Mucosa of stomach (tissue), 1 donor: ENCODE results near the gene PHF20.

Experiments
- H3K27me3 ChIP-seq: one replicate; pipeline ENCODE4 v1.7.0; 2013; ENCODE audit warnings: mild to moderate bottlenecking, low read length; ENCODE audit not compliant: control insufficient read depth, insufficient read depth
- H3K36me3 ChIP-seq: one replicate; pipeline ENCODE4 v1.7.0; 2013; ENCODE audit warnings: low read length; ENCODE audit not compliant: control insufficient read depth, insufficient read depth
- H3K4me1 ChIP-seq: one replicate; pipeline ENCODE4 v1.7.0; 2013; ENCODE audit warnings: mild to moderate bottlenecking, low read length; ENCODE audit not compliant: control insufficient read depth, insufficient read depth
- H3K4me3 ChIP-seq: one replicate; pipeline ENCODE4 v1.7.0; 2013; ENCODE audit warnings: low read length
- H3K9ac ChIP-seq: one replicate; pipeline ENCODE4 v1.7.0; 2013; ENCODE audit warnings: mild to moderate bottlenecking, low read length, moderate library complexity
- H3K9me3 ChIP-seq: one replicate; pipeline ENCODE4 v1.7.0; 2013; ENCODE audit warnings: mild to moderate bottlenecking, low read length, moderate library complexity; ENCODE audit not compliant: control insufficient read depth
- donor health status: Pancreatic carcinoma.

PHF20 gene

DNA sequence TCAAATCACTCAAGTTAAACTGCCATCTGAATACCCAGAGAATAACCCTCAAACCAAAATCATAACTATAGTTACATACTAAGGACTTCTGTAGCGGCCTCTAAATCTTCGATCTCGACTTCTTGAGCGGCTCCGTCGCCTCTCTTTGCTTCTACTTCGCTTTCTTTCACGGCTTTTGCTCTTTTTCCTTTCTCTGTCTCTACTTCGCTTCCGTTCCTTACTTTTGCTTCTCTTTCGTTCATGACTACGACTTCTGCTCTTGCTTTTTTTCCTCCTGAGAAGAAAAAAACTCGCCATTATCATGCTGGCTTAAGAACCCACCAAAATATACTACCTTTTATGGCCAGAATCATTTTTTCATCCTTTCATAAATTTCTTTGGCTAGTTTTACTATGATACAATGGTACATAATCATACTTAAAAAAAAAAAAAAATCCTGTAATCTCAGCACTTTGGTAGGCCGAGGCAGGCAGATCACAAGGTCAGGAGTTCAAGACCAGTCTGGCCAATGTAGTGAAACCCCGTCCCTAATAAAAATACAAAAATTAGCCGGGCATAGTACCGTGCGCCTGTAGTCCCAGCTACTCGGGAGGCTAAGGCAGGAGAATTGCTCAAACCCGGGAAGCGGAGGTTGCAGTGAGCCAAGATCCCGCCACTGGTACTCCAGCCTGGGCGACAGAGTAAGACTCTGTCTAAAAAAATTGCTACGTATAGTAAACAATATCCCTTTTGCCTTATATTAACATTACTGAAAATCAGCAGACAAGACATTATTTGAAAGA lies 39.8 kb upstream of the PHF20 start:
- Histone ChIP-seq H3K4me3 (no peak overlapping the region), H3K9ac (no peak overlapping the region), H3K4me1 (peaks cover 43% of the 10 kb centered on the region), H3K36me3 (peaks cover 12% of the 10 kb centered on the region), H3K9me3 (no peaks in the 10 kb centered on the region), H3K27me3 (no peaks in the 10 kb centered on the region)

DNA sequence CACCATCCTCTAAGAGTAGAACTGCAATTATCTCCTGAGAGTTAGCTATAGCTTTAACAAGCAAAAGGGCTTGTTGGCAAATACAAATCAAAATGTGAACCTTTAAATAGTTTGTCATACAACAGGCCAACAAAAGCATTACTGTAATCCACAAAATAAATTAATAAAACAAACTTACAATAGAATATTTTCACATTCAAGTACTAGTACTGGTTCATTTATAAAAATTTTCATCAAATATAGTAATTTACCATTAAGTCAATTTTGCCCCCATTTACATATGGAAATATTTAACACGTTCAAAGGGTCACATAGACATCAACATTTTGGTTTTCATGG lies 39.2 kb upstream of the PHF20 start:
- H3K36me3 ChIP-seq = peaks cover 12% of the 10 kb centered on the region
- no peak overlapping the region for H3K4me3 ChIP-seq
- H3K4me1 ChIP-seq = peaks cover 43% of the 10 kb centered on the region
- H3K27me3 ChIP-seq = no peaks in the 10 kb centered on the region
- H3K9me3 ChIP-seq = no peaks in the 10 kb centered on the region
- H3K9ac ChIP-seq = no peak overlapping the region

DNA sequence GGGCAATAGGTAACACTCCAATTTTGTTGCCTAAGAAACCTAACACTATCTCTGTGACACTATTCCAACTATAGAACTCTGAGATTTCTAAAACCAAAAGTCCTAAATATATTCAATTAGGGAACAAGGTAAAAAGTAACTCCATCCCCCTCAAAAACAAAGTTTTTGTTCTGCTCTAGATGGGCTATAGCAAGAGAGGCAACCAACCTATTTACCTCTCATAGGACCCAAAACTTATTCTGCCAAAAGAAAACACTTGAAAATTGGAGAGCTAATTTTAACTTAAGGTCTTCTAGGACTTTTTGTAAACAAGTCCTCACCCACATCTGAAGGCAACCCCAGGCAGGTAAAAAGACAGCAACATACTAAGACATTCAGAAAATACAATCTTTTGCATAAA lies 37.4 kb upstream of the PHF20 start:
- H3K4me1 ChIP-seq = peaks cover 44% of the 10 kb centered on the region
- no peaks in the 10 kb centered on the region for H3K9me3 ChIP-seq
- H3K36me3 ChIP-seq = peaks cover 14% of the 10 kb centered on the region
- H3K4me3 ChIP-seq = no peak overlapping the region
- no peaks in the 10 kb centered on the region for H3K27me3 ChIP-seq
- no peak overlapping the region for H3K9ac ChIP-seq

DNA sequence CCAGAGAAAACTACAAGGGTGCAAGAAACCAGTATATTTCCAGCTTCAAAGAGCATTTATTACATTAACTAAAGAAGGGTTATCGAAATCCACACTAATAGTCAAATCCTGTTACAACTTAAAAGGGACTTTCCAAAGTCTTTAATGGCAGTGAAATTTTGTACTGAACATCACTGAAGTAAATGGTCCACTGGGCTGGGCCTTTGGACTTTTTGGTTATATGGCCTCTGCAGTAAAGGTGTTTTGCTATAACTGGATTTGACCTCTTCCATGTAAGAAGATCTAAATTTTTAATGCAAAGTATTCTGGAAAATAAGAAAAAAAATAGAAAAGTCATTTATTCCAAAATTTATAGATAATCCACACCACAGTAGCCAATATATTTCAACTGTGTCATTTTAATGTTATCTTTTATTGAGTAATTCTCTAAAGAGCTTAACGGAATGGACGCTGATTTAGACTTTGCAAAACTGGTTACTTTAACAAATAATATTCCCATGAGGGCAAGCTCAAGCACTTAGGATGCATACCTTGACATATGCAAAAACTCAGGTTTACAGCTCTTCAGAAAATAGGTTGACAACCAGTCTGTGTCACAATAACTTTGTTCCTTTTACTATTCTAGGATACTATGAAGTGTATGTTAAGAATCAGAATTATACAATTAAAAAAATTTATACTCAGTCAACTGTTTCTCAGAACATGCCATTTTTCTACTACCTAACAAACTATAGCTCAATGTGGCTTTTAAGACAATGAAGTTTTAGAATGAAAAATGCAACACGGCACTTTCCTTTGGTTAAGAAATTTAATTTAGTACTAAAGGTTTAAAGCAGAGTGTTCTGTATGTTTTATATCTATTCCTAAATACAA lies 36.8 kb upstream of the PHF20 start:
- Histone ChIP-seq H3K27me3 (no peaks in the 10 kb centered on the region), H3K4me1 (peaks cover 45% of the 10 kb centered on the region), H3K9ac (no peak overlapping the region), H3K36me3 (peaks cover 15% of the 10 kb centered on the region), H3K9me3 (no peaks in the 10 kb centered on the region), H3K4me3 (no peak overlapping the region)

DNA sequence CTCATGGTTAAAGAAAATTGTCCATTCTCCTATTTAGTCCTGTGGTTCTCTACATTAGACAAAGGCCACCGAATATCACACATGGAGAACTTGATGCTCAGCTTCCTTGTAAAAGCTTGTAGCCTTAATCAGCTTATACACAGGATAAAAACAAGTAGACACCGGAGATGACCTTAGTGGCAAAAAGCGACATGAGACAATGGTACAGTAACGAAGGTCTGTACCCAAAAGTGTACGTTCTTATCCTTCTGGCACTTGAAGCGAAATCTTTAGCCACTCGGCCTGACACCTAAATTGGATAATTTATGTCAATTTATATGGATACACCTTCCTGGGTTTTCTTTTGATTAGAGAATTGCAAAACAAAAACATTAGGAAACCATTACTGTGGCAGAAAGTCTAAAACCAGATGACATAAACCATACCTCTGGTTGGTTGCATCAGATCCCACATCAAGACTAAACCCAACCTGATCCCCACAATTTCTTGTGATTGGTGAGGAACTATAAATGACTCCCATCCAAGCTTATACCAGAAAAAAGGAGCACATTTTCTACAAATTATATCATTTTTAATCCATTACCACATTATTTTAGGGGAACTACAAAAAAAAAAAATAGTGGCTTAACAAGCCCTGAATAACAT lies 35.9 kb upstream of the PHF20 start:
- H3K9ac ChIP-seq = peak overlapping the region; percentile 23
- no peaks in the 10 kb centered on the region for H3K9me3 ChIP-seq
- no peaks in the 10 kb centered on the region for H3K27me3 ChIP-seq
- H3K4me1 ChIP-seq = peaks cover 47% of the 10 kb centered on the region
- H3K4me3 ChIP-seq = no peak overlapping the region
- H3K36me3 ChIP-seq = peaks cover 15% of the 10 kb centered on the region

DNA sequence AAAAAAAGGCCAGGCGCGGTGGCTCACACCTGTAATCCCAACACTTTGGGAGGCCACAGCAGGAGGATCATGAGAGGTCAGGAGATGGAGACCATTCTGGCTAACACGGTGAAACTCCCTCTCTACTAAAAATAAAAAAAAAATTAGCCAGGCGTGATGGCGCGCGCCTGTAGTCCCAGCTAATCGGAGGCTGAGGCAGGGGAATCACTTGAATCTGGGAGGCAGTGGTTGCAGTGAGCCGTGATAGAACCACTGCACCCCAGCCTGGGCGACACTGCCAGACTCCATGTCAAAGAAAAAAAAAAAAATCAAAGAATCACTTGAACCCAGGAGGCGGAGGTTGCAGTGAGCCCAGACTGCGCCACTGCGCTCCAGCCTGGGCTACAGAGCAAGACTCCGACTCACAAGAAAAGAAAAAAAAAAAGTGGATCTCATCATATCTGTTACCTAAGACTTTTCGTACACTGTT lies 33.9 kb upstream of the PHF20 start:
- no peaks in the 10 kb centered on the region for H3K27me3 ChIP-seq
- no peak overlapping the region for H3K4me3 ChIP-seq
- peaks cover 15% of the 10 kb centered on the region for H3K36me3 ChIP-seq
- H3K4me1 ChIP-seq = peaks cover 45% of the 10 kb centered on the region
- no peak overlapping the region for H3K9ac ChIP-seq
- no peaks in the 10 kb centered on the region for H3K9me3 ChIP-seq

DNA sequence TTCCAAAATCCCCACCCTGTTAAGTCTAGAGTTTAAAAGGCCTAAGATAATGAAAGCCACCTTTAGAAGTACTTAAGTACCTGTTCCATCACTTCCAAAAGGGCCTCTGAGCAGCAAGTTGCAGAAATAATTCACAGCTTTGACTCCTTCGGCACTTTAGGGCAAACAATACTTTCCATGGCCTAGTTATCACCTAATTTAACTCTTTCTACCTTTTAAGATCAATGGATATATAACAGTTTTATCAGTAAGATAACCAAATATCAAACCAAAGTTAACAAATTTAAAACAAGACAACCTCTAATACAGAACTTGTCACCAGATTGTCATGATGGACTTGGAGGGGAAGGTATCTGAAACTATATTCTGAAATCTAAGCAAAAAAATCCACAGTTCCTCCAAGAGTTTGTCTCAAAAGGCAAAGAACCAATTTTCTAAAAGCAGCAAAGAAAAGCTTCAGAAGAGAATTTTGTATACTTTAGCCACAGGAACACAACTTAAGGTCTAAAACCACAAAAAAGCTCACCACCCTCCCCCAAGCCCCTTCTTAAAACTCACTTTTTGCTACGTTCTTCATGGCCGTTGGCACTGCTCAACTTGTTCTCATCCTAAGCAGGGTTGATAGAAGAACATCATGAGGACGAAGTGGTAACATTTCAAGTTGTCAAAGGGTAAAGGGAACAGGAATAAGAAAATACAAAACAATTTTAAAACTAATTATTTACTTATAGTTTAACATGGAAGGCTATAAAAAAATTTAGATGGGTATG lies 33.2 kb upstream of the PHF20 start:
- no peak overlapping the region for H3K4me3 ChIP-seq
- peaks cover 12% of the 10 kb centered on the region for H3K36me3 ChIP-seq
- no peaks in the 10 kb centered on the region for H3K9me3 ChIP-seq
- H3K4me1 ChIP-seq = peaks cover 47% of the 10 kb centered on the region
- H3K27me3 ChIP-seq = no peaks in the 10 kb centered on the region
- no peak overlapping the region for H3K9ac ChIP-seq

DNA sequence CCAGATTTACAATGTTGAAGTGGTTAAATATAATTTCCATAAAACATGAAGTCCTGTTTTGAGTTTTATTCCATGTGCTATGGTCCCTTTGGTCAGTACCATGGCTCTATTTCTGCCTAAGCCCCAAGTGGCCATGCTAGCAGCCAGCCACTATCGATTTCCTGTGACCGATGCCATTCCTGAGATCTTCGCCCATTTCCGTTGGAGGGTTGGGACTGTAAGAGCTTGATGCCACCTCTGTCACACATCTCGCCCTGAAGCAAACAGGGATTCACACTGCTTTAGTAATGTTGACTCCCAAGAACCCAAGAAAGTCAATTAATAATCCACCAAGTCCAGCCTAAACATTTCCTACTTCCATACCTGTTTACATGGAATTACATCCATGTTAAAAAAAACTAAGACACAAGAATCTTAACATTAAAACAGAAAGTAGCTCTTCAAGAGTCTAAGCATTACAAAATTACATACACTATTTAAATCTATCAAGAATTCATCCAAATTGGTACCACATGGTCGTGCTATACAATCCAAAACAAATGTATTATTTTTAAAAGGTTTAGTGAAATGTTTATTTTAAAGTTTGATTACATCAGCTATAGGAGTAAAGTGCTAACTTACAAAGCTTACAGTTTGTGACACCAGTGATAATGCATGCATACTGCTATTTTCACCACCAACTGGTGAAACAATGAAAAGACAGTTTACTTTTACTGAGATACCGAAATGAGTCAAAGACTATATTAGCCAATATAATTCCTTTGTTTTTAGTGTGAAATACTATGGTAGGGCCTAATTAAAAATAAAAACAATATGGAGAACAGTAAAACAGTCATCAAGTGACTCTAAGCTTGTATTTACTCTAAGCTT lies 32.3 kb upstream of the PHF20 start:
- Histone ChIP-seq H3K4me1 (peaks cover 41% of the 10 kb centered on the region), H3K4me3 (no peak overlapping the region), H3K36me3 (peaks cover 11% of the 10 kb centered on the region), H3K9ac (no peak overlapping the region), H3K9me3 (no peaks in the 10 kb centered on the region), H3K27me3 (no peaks in the 10 kb centered on the region)

DNA sequence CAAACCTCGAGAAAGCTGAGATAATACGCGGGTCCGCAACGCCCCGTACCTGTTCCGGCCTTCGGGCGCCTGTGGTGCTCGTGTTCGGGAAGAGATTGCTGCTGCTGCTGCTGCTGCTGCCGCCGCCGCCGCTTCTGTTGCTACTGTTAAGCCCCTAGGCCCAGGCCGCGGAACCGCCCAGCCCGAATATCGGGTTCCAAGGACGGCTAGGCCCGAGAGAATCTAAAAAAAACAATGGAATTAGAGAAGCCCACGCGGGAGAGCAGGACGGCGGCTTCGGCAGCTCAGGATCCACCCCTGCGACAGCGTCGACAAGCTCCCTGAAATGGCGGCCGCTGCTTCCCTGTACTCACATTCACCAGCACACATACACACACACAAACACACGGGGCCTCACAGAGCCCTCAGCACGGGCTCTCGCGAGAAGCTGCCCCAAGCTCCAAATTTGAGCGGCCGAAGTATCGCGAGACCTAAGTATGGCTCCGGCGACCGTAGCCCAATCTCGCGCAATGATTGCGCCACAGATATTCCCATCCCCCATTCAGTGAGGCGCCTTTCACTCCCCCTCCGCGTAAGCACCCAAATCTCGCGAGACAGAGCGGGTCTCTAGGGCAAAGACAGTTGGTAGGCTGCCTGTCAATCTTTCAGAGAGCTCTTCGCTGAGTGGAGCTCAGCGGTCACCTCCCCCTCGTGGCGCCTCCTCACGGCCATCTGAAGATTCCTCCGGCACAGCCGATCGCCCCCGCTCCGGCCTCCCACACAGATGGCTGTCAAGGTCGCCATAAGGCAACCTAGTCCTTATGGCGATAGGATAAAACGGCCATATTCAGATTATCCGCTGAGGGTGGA lies 29.7 kb upstream of the PHF20 start, which contains the start of gene RBM39:
Gene RBM39 (minus strand): TSS at position 369 of the 849 bp plus-strand sequence. CDS start 1,386 bp downstream, outside the sequence.
- peaks cover 3% of the 10 kb centered on the region for H3K36me3 ChIP-seq
- H3K4me1 ChIP-seq = peaks cover 26% of the 10 kb centered on the region
- peak within 1 kb of the TSS; percentile 100 for H3K9ac ChIP-seq
- peak within 1 kb of the TSS; percentile 97 for H3K4me3 ChIP-seq
- no peaks in the 10 kb centered on the region for H3K27me3 ChIP-seq
- no peaks in the 10 kb centered on the region for H3K9me3 ChIP-seq

DNA sequence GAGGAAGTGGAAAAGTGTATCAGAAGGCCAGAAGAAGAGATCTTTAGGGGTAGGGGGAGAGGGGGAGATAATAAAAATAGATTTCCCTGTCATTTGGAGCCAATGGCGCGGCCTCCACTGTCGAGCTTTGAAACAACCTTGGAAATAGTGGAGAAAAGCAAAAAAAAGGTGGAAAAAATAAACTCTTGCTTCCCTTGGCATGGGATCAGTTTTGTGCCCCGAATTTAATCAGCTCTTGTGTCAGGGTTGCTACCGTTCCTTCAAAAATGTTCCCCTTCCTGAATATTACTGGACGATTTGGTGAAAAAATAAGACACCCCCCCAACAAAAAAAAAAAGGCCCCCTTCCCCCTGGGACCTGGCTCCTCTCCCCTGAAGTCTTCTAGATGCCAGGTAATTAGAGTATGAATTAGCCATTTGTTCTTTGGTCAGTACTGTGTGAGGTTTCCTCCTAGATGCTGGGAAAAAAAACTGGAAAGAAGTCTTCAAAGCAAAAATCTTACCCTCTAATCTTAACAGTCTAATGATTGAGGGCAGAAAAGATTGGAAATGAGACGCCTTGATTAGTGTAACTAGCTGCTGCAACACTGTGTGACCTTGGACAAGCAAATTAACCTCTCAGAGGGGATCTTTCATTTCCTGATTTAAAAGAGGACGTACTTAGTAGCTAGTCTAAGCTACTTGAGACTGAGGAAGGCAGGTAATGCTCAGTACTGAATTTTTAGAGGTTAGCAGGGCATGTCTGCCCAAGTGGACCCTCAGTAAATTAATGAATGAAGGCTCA lies 28.9 kb upstream of the PHF20 start:
- Histone ChIP-seq H3K36me3 (peaks cover 3% of the 10 kb centered on the region), H3K4me3 (peak overlapping the region; percentile 62), H3K9me3 (no peaks in the 10 kb centered on the region), H3K27me3 (no peaks in the 10 kb centered on the region), H3K9ac (peak overlapping the region; percentile 100), H3K4me1 (peaks cover 26% of the 10 kb centered on the region)
